ENCODE results near the gene BNIP5.

- no peak for TF ChIP-seq POLR2A (IDR thresholded peaks at IDR 0.05)
- TF ChIP-seq CTCF (IDR thresholded peaks at IDR 0.05), result no peak
Measured at GRCh38 chr6:36343109-36343680, 6.5 kb upstream of the BNIP5 start.
